ENCODE results near the gene TRAM2.
A peak's percentile ranks its signal among the peaks of the same experiment; 100 is the strongest.

- TF ChIP-seq CTCF (IDR thresholded peaks at IDR 0.05) (no peak), POLR2AphosphoS5 (IDR thresholded peaks at IDR 0.05) (peak in 2 of 3 donors; percentile 29 to 67), POLR2A (IDR thresholded peaks at IDR 0.05) (no peak), EP300 (IDR thresholded peaks at IDR 0.05) (no peak)
These were observed 59.2 kb downstream of the TRAM2 start for GRCh38 chr6:52517502-52518278.

Data from suprapubic skin (tissue), 4 donors.